K562 (cell line): ENCODE results near the gene KPNA3.

Experiments
- NFIC ChIP-seq: fragments of 450-650 bp; IDR thresholded peaks from 2 replicates; pipeline ENCODE4 v1.6.1; 2017; ENCODE audit warnings: mild to moderate bottlenecking, inconsistent platforms
- SETDB1 ChIP-seq: IDR thresholded peaks from one replicate; pipeline ENCODE4 v1.6.1; 2012; ENCODE audit warnings: low read length, control low read depth, inconsistent platforms
- TAF1 ChIP-seq: IDR thresholded peaks from 2 replicates; pipeline ENCODE4 v1.6.1; 2011; ENCODE audit warnings: mild to moderate bottlenecking, low read length, moderate library complexity; ENCODE audit not compliant: insufficient read depth, control insufficient read depth, severe bottlenecking; ENCODE audit errors: extremely low read depth
- TARDBP ChIP-seq: fragments of 450-650 bp; IDR thresholded peaks from 2 replicates; pipeline ENCODE4 v1.6.1; 2016
- TEAD4 ChIP-seq, 2 experiments: sonication (generic) in 1 of 2; formaldehyde crosslinking in 1 of 2; IDR thresholded peaks; 2 replicates each; pipeline versions ENCODE4 v1.6.1 to v1.8.0; 2012 to 2022; ENCODE audit warnings: borderline replicate concordance in 1 of 2, inconsistent platforms in 1 of 2, low read length in 1 of 2, mild to moderate bottlenecking in 1 of 2, missing genetic modification reagents in 1 of 2
- XRCC5 ChIP-seq: fragments of 200-400 bp; formaldehyde crosslinking; IDR thresholded peaks from 2 replicates; pipeline ENCODE4 v1.6.1; 2017; ENCODE audit warnings: low read depth, mild to moderate bottlenecking, low read length
- ZNF79 ChIP-seq: fragments of 250-450 bp; sonication (Bioruptor Pico); IDR thresholded peaks from 2 replicates; pipeline ENCODE4 v1.4.0; 2020; ENCODE audit warnings: low read depth, mild to moderate bottlenecking, moderate library complexity
- TF ChIP-seq, protein P1 (sequence below), 3 experiments: IDR thresholded peaks in 2 of 3; conservative IDR thresholded peaks in 1 of 3; 2 replicates each; pipeline ENCODE4 v1.5.1; 2011 to 2012; ENCODE audit warnings: low read length in 3 of 3, mild to moderate bottlenecking in 3 of 3, control low read depth in 2 of 3, improper control_type of control experiment in 1 of 3, inconsistent platforms in 1 of 3, low read depth in 1 of 3, mixed read lengths in 1 of 3, moderate library complexity in 1 of 3; ENCODE audit not compliant: insufficient read depth in 2 of 3
- TF ChIP-seq, protein P2 (sequence below): sonication (generic); formaldehyde crosslinking; IDR thresholded peaks from 2 replicates; pipeline ENCODE4 v1.9.0; 2022; ENCODE audit warnings: mild to moderate bottlenecking, missing genetic modification reagents
- TF ChIP-seq, protein P3 (sequence below): sonication (generic); formaldehyde crosslinking; IDR thresholded peaks from 2 replicates; pipeline ENCODE4 v1.8.1; 2023; ENCODE audit warnings: mild to moderate bottlenecking, missing genetic modification reagents

DNA sequence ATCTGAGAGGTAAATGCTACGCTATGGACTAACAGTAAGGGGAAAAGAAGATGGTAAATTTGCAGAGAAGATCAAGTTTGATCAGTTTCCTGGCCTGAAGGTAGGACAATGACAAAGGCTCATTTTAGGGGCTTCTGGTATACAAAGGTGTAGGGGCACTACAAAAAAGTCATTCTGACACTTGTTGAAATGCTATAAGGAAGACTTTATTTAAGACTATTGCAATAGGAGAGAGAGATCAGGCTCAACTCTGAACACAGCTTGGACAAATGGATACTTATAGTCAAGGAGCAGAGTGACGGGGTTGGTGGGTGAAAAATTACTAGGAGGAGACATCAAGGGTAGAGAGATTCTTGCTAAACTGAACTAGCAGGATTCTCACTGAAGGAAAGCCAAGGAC is 37.2 kb upstream of the KPNA3 start:
- no peak for TF ChIP-seq ZNF79 (CRISPR knock-in tag)
- no peak for TF ChIP-seq XRCC5
- TF ChIP-seq TEAD4 (IDR thresholded peaks at IDR 0.05; ENCODE audit: low read length), result no peak
- TF ChIP-seq TEAD4 (CRISPR knock-in tag; IDR thresholded peaks at IDR 0.05; ENCODE audit: borderline replicate concordance), result no peak
- no peak for TF ChIP-seq SETDB1
- TF ChIP-seq, protein P1, sequence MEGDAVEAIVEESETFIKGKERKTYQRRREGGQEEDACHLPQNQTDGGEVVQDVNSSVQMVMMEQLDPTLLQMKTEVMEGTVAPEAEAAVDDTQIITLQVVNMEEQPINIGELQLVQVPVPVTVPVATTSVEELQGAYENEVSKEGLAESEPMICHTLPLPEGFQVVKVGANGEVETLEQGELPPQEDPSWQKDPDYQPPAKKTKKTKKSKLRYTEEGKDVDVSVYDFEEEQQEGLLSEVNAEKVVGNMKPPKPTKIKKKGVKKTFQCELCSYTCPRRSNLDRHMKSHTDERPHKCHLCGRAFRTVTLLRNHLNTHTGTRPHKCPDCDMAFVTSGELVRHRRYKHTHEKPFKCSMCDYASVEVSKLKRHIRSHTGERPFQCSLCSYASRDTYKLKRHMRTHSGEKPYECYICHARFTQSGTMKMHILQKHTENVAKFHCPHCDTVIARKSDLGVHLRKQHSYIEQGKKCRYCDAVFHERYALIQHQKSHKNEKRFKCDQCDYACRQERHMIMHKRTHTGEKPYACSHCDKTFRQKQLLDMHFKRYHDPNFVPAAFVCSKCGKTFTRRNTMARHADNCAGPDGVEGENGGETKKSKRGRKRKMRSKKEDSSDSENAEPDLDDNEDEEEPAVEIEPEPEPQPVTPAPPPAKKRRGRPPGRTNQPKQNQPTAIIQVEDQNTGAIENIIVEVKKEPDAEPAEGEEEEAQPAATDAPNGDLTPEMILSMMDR (IDR thresholded peaks at IDR 0.05 in 2 of 3, conservative IDR thresholded peaks at IDR 0.05 in 1 of 3; ENCODE audit: insufficient read depth in 2 of 3, low read depth in 1 of 3, low read length in 3 of 3), result no peak
- no peak for TF ChIP-seq TAF1
- TF ChIP-seq TARDBP, result no peak
- TF ChIP-seq, protein P2, sequence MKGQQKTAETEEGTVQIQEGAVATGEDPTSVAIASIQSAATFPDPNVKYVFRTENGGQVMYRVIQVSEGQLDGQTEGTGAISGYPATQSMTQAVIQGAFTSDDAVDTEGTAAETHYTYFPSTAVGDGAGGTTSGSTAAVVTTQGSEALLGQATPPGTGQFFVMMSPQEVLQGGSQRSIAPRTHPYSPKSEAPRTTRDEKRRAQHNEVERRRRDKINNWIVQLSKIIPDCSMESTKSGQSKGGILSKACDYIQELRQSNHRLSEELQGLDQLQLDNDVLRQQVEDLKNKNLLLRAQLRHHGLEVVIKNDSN (CRISPR knock-in tag), result no peak
- TF ChIP-seq NFIC, result no peak
- TF ChIP-seq, protein P3, sequence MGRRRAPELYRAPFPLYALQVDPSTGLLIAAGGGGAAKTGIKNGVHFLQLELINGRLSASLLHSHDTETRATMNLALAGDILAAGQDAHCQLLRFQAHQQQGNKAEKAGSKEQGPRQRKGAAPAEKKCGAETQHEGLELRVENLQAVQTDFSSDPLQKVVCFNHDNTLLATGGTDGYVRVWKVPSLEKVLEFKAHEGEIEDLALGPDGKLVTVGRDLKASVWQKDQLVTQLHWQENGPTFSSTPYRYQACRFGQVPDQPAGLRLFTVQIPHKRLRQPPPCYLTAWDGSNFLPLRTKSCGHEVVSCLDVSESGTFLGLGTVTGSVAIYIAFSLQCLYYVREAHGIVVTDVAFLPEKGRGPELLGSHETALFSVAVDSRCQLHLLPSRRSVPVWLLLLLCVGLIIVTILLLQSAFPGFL (CRISPR knock-in tag), result no peak
